ENCODE results near the gene MYO16. TPM values are rescaled to one million over a fixed set of nuclear protein-coding genes. Genes with fewer than 3 reads are reported as not detected.

Gene MYO16
- total and polyA plus RNA-seq, 9 donors, result 12.1 to 29.7 (median 16.4) TPM

- Histone ChIP-seq H3K4me3 (ENCODE audit: low read length) (no peak overlapping the region), H3K9me3 (replicated peaks; ENCODE audit: control insufficient read depth, low read depth, low read length) (no peaks in the 10 kb centered on the region), H3K4me1 (ENCODE audit: control insufficient read depth, insufficient read depth, low read length) (peaks cover 25% of the 10 kb centered on the region), H3K27me3 (ENCODE audit: control insufficient read depth, insufficient read depth, low read length) (no peaks in the 10 kb centered on the region), H3K27ac (ENCODE audit: low read length) (peak overlapping the region; percentile 90), H3K36me3 (ENCODE audit: control insufficient read depth, insufficient read depth, low read length) (no peaks in the 10 kb centered on the region)
- DNase-seq, result peak; percentile 93
- WGBS (ENCODE audit: insufficient coverage), result 44% methylated on average over 10 of the region's 16 CpGs
Measured at GRCh38 chr13:109156181-109156935, 526.9 kb downstream of the MYO16 start.

GRCh38 chr13:109157275-109157674, 527.9 kb downstream of the MYO16 start:
- 52% methylated on average over 5 of the region's 5 CpGs for WGBS (ENCODE audit: insufficient coverage)
- no peak overlapping the region for H3K4me3 ChIP-seq (ENCODE audit: low read length)
- H3K27me3 ChIP-seq (ENCODE audit: control insufficient read depth, insufficient read depth, low read length), result no peaks in the 10 kb centered on the region
- peak overlapping the region; percentile 90 for H3K27ac ChIP-seq (ENCODE audit: low read length)
- peaks cover 25% of the 10 kb centered on the region for H3K4me1 ChIP-seq (ENCODE audit: control insufficient read depth, insufficient read depth, low read length)
- H3K36me3 ChIP-seq (ENCODE audit: control insufficient read depth, insufficient read depth, low read length), result no peaks in the 10 kb centered on the region
- H3K9me3 ChIP-seq (replicated peaks; ENCODE audit: control insufficient read depth, low read depth, low read length), result no peaks in the 10 kb centered on the region
- DNase-seq, result no peak

GRCh38 chr13:109158383-109158782, 529.0 kb downstream of the MYO16 start:
- Histone ChIP-seq H3K27me3 (ENCODE audit: control insufficient read depth, insufficient read depth, low read length) (no peaks in the 10 kb centered on the region), H3K4me1 (ENCODE audit: control insufficient read depth, insufficient read depth, low read length) (peaks cover 25% of the 10 kb centered on the region), H3K27ac (ENCODE audit: low read length) (no peak overlapping the region), H3K36me3 (ENCODE audit: control insufficient read depth, insufficient read depth, low read length) (no peaks in the 10 kb centered on the region), H3K4me3 (ENCODE audit: low read length) (no peak overlapping the region), H3K9me3 (replicated peaks; ENCODE audit: control insufficient read depth, low read depth, low read length) (no peaks in the 10 kb centered on the region)
- DNase-seq, result no peak
- WGBS (ENCODE audit: insufficient coverage), result no CpG with 5 or more reads among the region's 3 CpGs

GRCh38 chr13:109159650-109160309, 530.4 kb downstream of the MYO16 start:
- Histone ChIP-seq H3K4me1 (ENCODE audit: control insufficient read depth, insufficient read depth, low read length) (peaks cover 19% of the 10 kb centered on the region), H3K27me3 (ENCODE audit: control insufficient read depth, insufficient read depth, low read length) (no peaks in the 10 kb centered on the region), H3K9me3 (replicated peaks; ENCODE audit: control insufficient read depth, low read depth, low read length) (no peaks in the 10 kb centered on the region), H3K27ac (ENCODE audit: low read length) (no peak overlapping the region), H3K4me3 (ENCODE audit: low read length) (no peak overlapping the region), H3K36me3 (ENCODE audit: control insufficient read depth, insufficient read depth, low read length) (no peaks in the 10 kb centered on the region)
- 84% methylated on average over 10 of the region's 14 CpGs for WGBS (ENCODE audit: insufficient coverage)
- no peak for DNase-seq

- Histone ChIP-seq H3K4me1 (ENCODE audit: control insufficient read depth, insufficient read depth, low read length) (peaks cover 15% of the 10 kb centered on the region), H3K36me3 (ENCODE audit: control insufficient read depth, insufficient read depth, low read length) (no peaks in the 10 kb centered on the region), H3K4me3 (ENCODE audit: low read length) (no peak overlapping the region), H3K27ac (ENCODE audit: low read length) (no peak overlapping the region), H3K27me3 (ENCODE audit: control insufficient read depth, insufficient read depth, low read length) (no peaks in the 10 kb centered on the region), H3K9me3 (replicated peaks; ENCODE audit: control insufficient read depth, low read depth, low read length) (no peaks in the 10 kb centered on the region)
- no peak for DNase-seq
- WGBS (ENCODE audit: insufficient coverage), result 100% methylated on average over 1 of the region's 4 CpGs
Measured at GRCh38 chr13:109160357-109160756, 530.9 kb downstream of the MYO16 start.

GRCh38 chr13:109160887-109161669, 531.7 kb downstream of the MYO16 start:
- H3K9me3 ChIP-seq (replicated peaks; ENCODE audit: control insufficient read depth, low read depth, low read length), result no peaks in the 10 kb centered on the region
- 88% methylated on average over 8 of the region's 11 CpGs for WGBS (ENCODE audit: insufficient coverage)
- no peaks in the 10 kb centered on the region for H3K27me3 ChIP-seq (ENCODE audit: control insufficient read depth, insufficient read depth, low read length)
- no peak overlapping the region for H3K27ac ChIP-seq (ENCODE audit: low read length)
- H3K4me1 ChIP-seq (ENCODE audit: control insufficient read depth, insufficient read depth, low read length), result peaks cover 8% of the 10 kb centered on the region
- no peak overlapping the region for H3K4me3 ChIP-seq (ENCODE audit: low read length)
- no peaks in the 10 kb centered on the region for H3K36me3 ChIP-seq (ENCODE audit: control insufficient read depth, insufficient read depth, low read length)
- DNase-seq, result no peak

GRCh38 chr13:109162248-109163036, 533.0 kb downstream of the MYO16 start:
- no peak overlapping the region for H3K4me3 ChIP-seq (ENCODE audit: low read length)
- H3K27ac ChIP-seq (ENCODE audit: low read length), result no peak overlapping the region
- no peaks in the 10 kb centered on the region for H3K9me3 ChIP-seq (replicated peaks; ENCODE audit: control insufficient read depth, low read depth, low read length)
- WGBS (ENCODE audit: insufficient coverage), result 44% methylated on average over 2 of the region's 7 CpGs
- no peaks in the 10 kb centered on the region for H3K27me3 ChIP-seq (ENCODE audit: control insufficient read depth, insufficient read depth, low read length)
- peak; percentile 22 for DNase-seq
- H3K4me1 ChIP-seq (ENCODE audit: control insufficient read depth, insufficient read depth, low read length), result no peaks in the 10 kb centered on the region
- H3K36me3 ChIP-seq (ENCODE audit: control insufficient read depth, insufficient read depth, low read length), result no peaks in the 10 kb centered on the region

- DNase-seq, result no peak
- H3K27me3 ChIP-seq (ENCODE audit: control insufficient read depth, insufficient read depth, low read length), result no peaks in the 10 kb centered on the region
- 82% methylated on average over 2 of the region's 6 CpGs for WGBS (ENCODE audit: insufficient coverage)
- H3K4me3 ChIP-seq (ENCODE audit: low read length), result no peak overlapping the region
- no peaks in the 10 kb centered on the region for H3K4me1 ChIP-seq (ENCODE audit: control insufficient read depth, insufficient read depth, low read length)
- H3K36me3 ChIP-seq (ENCODE audit: control insufficient read depth, insufficient read depth, low read length), result no peaks in the 10 kb centered on the region
- no peaks in the 10 kb centered on the region for H3K9me3 ChIP-seq (replicated peaks; ENCODE audit: control insufficient read depth, low read depth, low read length)
- no peak overlapping the region for H3K27ac ChIP-seq (ENCODE audit: low read length)
Measured at GRCh38 chr13:109163037-109163379, 533.6 kb downstream of the MYO16 start.

- WGBS (ENCODE audit: insufficient coverage), result 63% methylated on average over 3 of the region's 6 CpGs
Measured at GRCh38 chr13:109165417-109165904, 536.0 kb downstream of the MYO16 start.

More at GRCh38 chr13:109165417-109165904, 536.0 kb downstream of the MYO16 start:
- H3K27ac ChIP-seq (ENCODE audit: low read length), result no peak overlapping the region
- no peaks in the 10 kb centered on the region for H3K36me3 ChIP-seq (ENCODE audit: control insufficient read depth, insufficient read depth, low read length)
- H3K27me3 ChIP-seq (ENCODE audit: control insufficient read depth, insufficient read depth, low read length), result no peaks in the 10 kb centered on the region
- no peak for DNase-seq
- no peaks in the 10 kb centered on the region for H3K4me1 ChIP-seq (ENCODE audit: control insufficient read depth, insufficient read depth, low read length)
- H3K9me3 ChIP-seq (replicated peaks; ENCODE audit: control insufficient read depth, low read depth, low read length), result no peaks in the 10 kb centered on the region
- H3K4me3 ChIP-seq (ENCODE audit: low read length), result no peak overlapping the region

All from muscle of leg (tissue), 11 donors.